IMR-90 (cell line): ENCODE results near the gene PEF1. TPM values are rescaled to one million over a fixed set of nuclear protein-coding genes. Genes with fewer than 3 reads are reported as not detected.

ENCODE experiments used
- ATAC-seq: fragments of 200-7000 bp; cut with Tn5 transposase; 2 replicates; pipeline ENCODE4 v1.9.1; 2020; ENCODE audit warnings: low read depth, mild to moderate bottlenecking, moderate library complexity
- BruUV-seq: library from RNA; stranded (reverse); fragments of 400-500 nt; replicated peaks from 2 replicates; lab custom pipeline; 2021; lab: Mats Ljungman, UMichigan
- CTCF ChIA-PET: fragments of 300-600 bp; formaldehyde crosslinking; extraction: SDS; loops from one replicate; lab custom pipeline; 2021; ENCODE audit warnings: antibody characterized with exemption; lab: Yijun Ruan, JAX
- POLR2A ChIA-PET: fragments of 300-600 bp; sonication (Branson Sonifier 250); formaldehyde crosslinking; loops from one replicate; lab custom pipeline; 2022; ENCODE audit warnings: antibody characterized with exemption; ENCODE audit not compliant: unreplicated experiment; lab: Charles Lee
- DNase-seq: peaks from one replicate; pipeline ENCODE4 v3.0.0; 2013
- H2AFZ ChIP-seq: replicated peaks from 2 replicates; pipeline ENCODE3; 2013; ENCODE audit warnings: low read length, mild to moderate bottlenecking; ENCODE audit not compliant: poor library complexity
- H2AK5ac ChIP-seq: 2 replicates; pipeline ENCODE4 v1.6.1; 2013; ENCODE audit warnings: low read depth, low read length, inconsistent platforms
- H2AK9ac ChIP-seq: replicated peaks from 2 replicates; pipeline ENCODE3; 2013; ENCODE audit warnings: mild to moderate bottlenecking, low read depth, low read length, moderate library complexity; ENCODE audit not compliant: poor library complexity
- H2BK120ac ChIP-seq: 2 replicates; pipeline ENCODE4 v1.6.1; 2013; ENCODE audit warnings: low read depth, low read length, inconsistent platforms
- H2BK15ac ChIP-seq: 3 replicates; pipeline ENCODE4 v1.6.1; 2013; ENCODE audit warnings: low read depth, low read length, inconsistent platforms
- H2BK20ac ChIP-seq: 2 replicates; pipeline ENCODE4 v1.6.1; 2013; ENCODE audit warnings: low read depth, mild to moderate bottlenecking, inconsistent platforms, low read length, moderate library complexity
- H2BK5ac ChIP-seq: 2 replicates; pipeline ENCODE4 v1.6.1; 2013; ENCODE audit warnings: mild to moderate bottlenecking, low read depth, low read length, inconsistent platforms; ENCODE audit not compliant: poor library complexity, severe bottlenecking
- H3K14ac ChIP-seq: replicated peaks from 2 replicates; pipeline ENCODE4 v1.6.1; 2013; ENCODE audit warnings: low read depth, low read length, inconsistent platforms
- H3K18ac ChIP-seq: 2 replicates; pipeline ENCODE4 v1.6.1; 2013; ENCODE audit warnings: low read depth, low read length, control low read depth
- H3K23ac ChIP-seq: 2 replicates; pipeline ENCODE4 v1.6.1; 2013; ENCODE audit warnings: low read depth, low read length, inconsistent platforms
- H3K27ac ChIP-seq: 2 replicates; pipeline ENCODE4 v1.5.1; 2013; ENCODE audit warnings: mild to moderate bottlenecking, control low read depth, low read length; ENCODE audit not compliant: insufficient read depth
- H3K27me3 ChIP-seq: 2 replicates; pipeline ENCODE4 v1.6.1; 2013; ENCODE audit warnings: low read length; ENCODE audit not compliant: control insufficient read depth, insufficient read depth
- H3K36me3 ChIP-seq: 2 replicates; pipeline ENCODE4 v1.6.1; 2013; ENCODE audit warnings: low read length, mixed read lengths; ENCODE audit not compliant: control insufficient read depth, insufficient read depth
- H3K4ac ChIP-seq: 2 replicates; pipeline ENCODE4 v1.6.1; 2013; ENCODE audit warnings: low read depth, low read length, inconsistent platforms
- H3K4me1 ChIP-seq: 2 replicates; pipeline ENCODE4 v1.6.1; 2013; ENCODE audit warnings: low read length, mixed read lengths; ENCODE audit not compliant: control insufficient read depth, insufficient read depth
- H3K4me2 ChIP-seq: 2 replicates; pipeline ENCODE4 v1.6.1; 2013; ENCODE audit warnings: low read depth, mild to moderate bottlenecking, control low read depth, low read length, moderate library complexity
- H3K4me3 ChIP-seq: 2 replicates; pipeline ENCODE4 v1.5.1; 2013; ENCODE audit warnings: low read depth, mild to moderate bottlenecking, control low read depth, low read length, moderate library complexity; ENCODE audit not compliant: insufficient read depth
- H3K56ac ChIP-seq: 2 replicates; pipeline ENCODE4 v1.6.1; 2013; ENCODE audit warnings: low read length, inconsistent platforms; ENCODE audit not compliant: insufficient read depth; ENCODE audit errors: extremely low read depth
- H3K79me1 ChIP-seq, 2 experiments: 2 replicates each; pipeline ENCODE4 v1.6.1; 2013; ENCODE audit warnings: low read length in 2 of 2, inconsistent platforms in 1 of 2, low read depth in 1 of 2
- H3K9ac ChIP-seq: 2 replicates; pipeline ENCODE4 v1.6.1; 2013; ENCODE audit warnings: low read depth, low read length, control low read depth
- H3K9me1 ChIP-seq: 2 replicates; pipeline ENCODE4 v1.6.1; 2013; ENCODE audit warnings: low read length, inconsistent platforms; ENCODE audit not compliant: insufficient read depth
- H3K9me3 ChIP-seq: 2 replicates; pipeline ENCODE4 v1.6.1; 2013; ENCODE audit warnings: low read length; ENCODE audit not compliant: control insufficient read depth, insufficient read depth
- H4K20me1 ChIP-seq: 2 replicates; pipeline ENCODE4 v1.6.1; 2013; ENCODE audit warnings: low read length, inconsistent platforms; ENCODE audit not compliant: insufficient read depth
- H4K5ac ChIP-seq: 2 replicates; pipeline ENCODE4 v1.6.1; 2013; ENCODE audit warnings: mild to moderate bottlenecking, low read depth, low read length, control low read depth
- H4K8ac ChIP-seq, 2 experiments: 2 replicates each; pipeline ENCODE4 v1.6.1; 2013; ENCODE audit warnings: low read depth in 2 of 2, low read length in 2 of 2, control low read depth in 1 of 2, inconsistent platforms in 1 of 2
- H4K91ac ChIP-seq: 2 replicates; pipeline ENCODE4 v1.6.1; 2013; ENCODE audit warnings: low read depth, low read length, inconsistent platforms; ENCODE audit not compliant: insufficient read depth
- BHLHE40 ChIP-seq: fragments of 150-350 bp; IDR thresholded peaks from 2 replicates; pipeline ENCODE4 v1.6.1; 2016; ENCODE audit warnings: mild to moderate bottlenecking, low read depth, low read length
- CEBPB ChIP-seq: IDR thresholded peaks from 2 replicates; pipeline ENCODE4 v1.6.1; 2012; ENCODE audit warnings: low read depth, low read length, improper control_type of control experiment
- CHD1 ChIP-seq: IDR thresholded peaks from 2 replicates; pipeline ENCODE4 v1.6.1; 2012; ENCODE audit warnings: low read depth, low read length, improper control_type of control experiment
- FOS ChIP-seq: fragments of 150-350 bp; IDR thresholded peaks from 2 replicates; pipeline ENCODE4 v1.6.1; 2016; ENCODE audit warnings: low read depth, low read length
- MAFK ChIP-seq: IDR thresholded peaks from 2 replicates; pipeline ENCODE4 v1.6.1; 2012; ENCODE audit warnings: low read depth, low read length, improper control_type of control experiment
- MAZ ChIP-seq: IDR thresholded peaks from 2 replicates; pipeline ENCODE4 v1.6.1; 2012; ENCODE audit warnings: low read depth, mild to moderate bottlenecking, low read length, improper control_type of control experiment, moderate library complexity, borderline replicate concordance
- MXI1 ChIP-seq: IDR thresholded peaks from 2 replicates; pipeline ENCODE4 v1.6.1; 2012; ENCODE audit warnings: low read depth, mild to moderate bottlenecking, low read length, moderate library complexity, borderline replicate concordance
- NFE2L2 ChIP-seq: fragments of 150-350 bp; IDR thresholded peaks from 2 replicates; pipeline ENCODE4 v1.6.1; 2016; ENCODE audit warnings: low read depth, mild to moderate bottlenecking, low read length
- POLR2A ChIP-seq: IDR thresholded peaks from 2 replicates; pipeline ENCODE4 v1.6.1; 2012; ENCODE audit warnings: mild to moderate bottlenecking, low read depth, low read length
- RAD21 ChIP-seq: IDR thresholded peaks from 2 replicates; pipeline ENCODE4 v1.6.1; 2012; ENCODE audit warnings: low read length, improper control_type of control experiment
- RCOR1 ChIP-seq: IDR thresholded peaks from 2 replicates; pipeline ENCODE4 v1.6.1; 2012; ENCODE audit warnings: mild to moderate bottlenecking, low read length, improper control_type of control experiment; ENCODE audit not compliant: insufficient replicate concordance
- RFX5 ChIP-seq: IDR thresholded peaks from 2 replicates; pipeline ENCODE4 v1.8.0; 2012; ENCODE audit warnings: low read depth, mild to moderate bottlenecking, low read length, moderate library complexity
- SMC3 ChIP-seq: fragments of 150-350 bp; IDR thresholded peaks from 2 replicates; pipeline ENCODE4 v1.6.1; 2016; ENCODE audit warnings: low read depth, mild to moderate bottlenecking, antibody characterized with exemption, low read length, moderate library complexity
- WGBS, 2 experiments: methylation state at CpG; one replicate each; pipeline versions ENCODE4 v1.1.5 to v1.1.7; 2013; ENCODE audit warnings: missing lambda C conversion rate in 2 of 2; ENCODE audit not compliant: insufficient read length in 1 of 2; ENCODE audit errors: extremely low coverage in 2 of 2; 5-methylcytosine and 5-hydroxymethylcytosine counted together
- dilution Hi-C: fragments of 300-500 bp; cut with HindIII; formaldehyde crosslinking; loops from one replicate; pipeline ENCODE4 v1.14.3; 2018; ENCODE audit warnings: low sequenced_read_pairs; ENCODE audit not compliant: unreplicated experiment
- in situ Hi-C: fragments of 300-500 bp; cut with MboI; formaldehyde crosslinking; loops from 3 replicates; pipeline ENCODE4 v1.14.3; 2019; ENCODE audit warnings: low sequenced_read_pairs, inconsistent platforms, mixed read lengths
- intact Hi-C: fragments of 100-400 bp; cut with micrococcal nuclease; formaldehyde crosslinking; loops from 2 replicates; pipeline ENCODE4 v1.10.0; 2022
- polyA plus RNA-seq, 3 experiments: library from polyadenylated mRNA; depleted of rRNA; stranded (reverse); fragments of >200 nt; gene quantifications; 2 replicates each; pipeline ENCODE4 v1.2.3, GENCODE V29; 2012; ENCODE audit warnings: low replicate concordance in 1 of 3
- total RNA-seq: library from RNA; depleted of rRNA; stranded (reverse); fragments of >200 nt; gene quantifications from 2 replicates; pipeline ENCODE4 v1.2.3, GENCODE V29; 2012
- TF ChIP-seq, protein P1 (sequence below): fragments of 150-350 bp; IDR thresholded peaks from 2 replicates; pipeline ENCODE4 v1.6.1; 2017; ENCODE audit warnings: mild to moderate bottlenecking, antibody characterized with exemption, low read length, low read depth
- TF ChIP-seq, protein P2 (sequence below): conservative IDR thresholded peaks from 2 replicates; pipeline ENCODE4 v1.5.1; 2012; ENCODE audit warnings: mild to moderate bottlenecking, low read depth, low read length, improper control_type of control experiment
- TF ChIP-seq, protein P3 (sequence below): fragments of 150-350 bp; IDR thresholded peaks from 2 replicates; pipeline ENCODE4 v1.6.1; 2016; ENCODE audit warnings: low read depth, mild to moderate bottlenecking, low read length, moderate library complexity, borderline replicate concordance

The PEF1 gene
- total and polyA plus RNA-seq, 2 of the 4 experiments (the other 2 are of a cell fraction) = 84.2 to 104 TPM

DNA sequence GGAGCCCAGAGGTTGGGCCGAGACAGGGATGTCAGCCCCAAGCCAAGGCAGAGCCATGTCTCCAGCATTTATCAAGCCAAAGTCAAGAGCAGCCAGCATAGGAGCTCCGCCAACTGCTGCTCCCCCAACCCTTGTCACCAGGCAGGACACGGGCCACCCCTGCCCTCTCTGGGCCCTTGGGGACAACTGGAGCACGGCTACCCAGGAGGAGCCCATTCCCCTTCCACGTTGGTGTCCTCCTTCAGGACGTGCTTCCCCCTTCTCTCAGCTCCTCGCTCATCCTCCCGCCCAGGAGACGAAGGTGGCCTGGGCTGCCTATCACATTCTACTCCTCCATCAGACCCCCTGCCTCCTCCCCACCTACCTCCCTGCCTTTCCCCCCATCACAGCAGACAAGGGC is 19.9 kb upstream of the PEF1 start:
- no peak overlapping the region for H3K27ac ChIP-seq
- no peaks in the 10 kb centered on the region for H4K20me1 ChIP-seq
- ChIA-PET CTCF (interaction anchor here (0.6 to 1.8 kb wide), 6 partner anchors 14 to 125 kb away, joined by 3 to 5 read pairs (median 3); no protein-coding TSS in a partner anchor), POLR2A (no interaction called here)
- no peak overlapping the region for H4K5ac ChIP-seq
- no peaks in the 10 kb centered on the region for H3K9me3 ChIP-seq
- no peak overlapping the region for H2AFZ ChIP-seq
- no peak overlapping the region for H4K91ac ChIP-seq
- no peak overlapping the region for H3K18ac ChIP-seq
- 68% methylated on average over 3 of the region's 9 CpGs; no CpG with 5 or more reads in 1 of the 2 experiments for WGBS, 2 experiments
- TF ChIP-seq NFE2L2 = no peak
- TF ChIP-seq MAFK = no peak
- TF ChIP-seq, protein P1, sequence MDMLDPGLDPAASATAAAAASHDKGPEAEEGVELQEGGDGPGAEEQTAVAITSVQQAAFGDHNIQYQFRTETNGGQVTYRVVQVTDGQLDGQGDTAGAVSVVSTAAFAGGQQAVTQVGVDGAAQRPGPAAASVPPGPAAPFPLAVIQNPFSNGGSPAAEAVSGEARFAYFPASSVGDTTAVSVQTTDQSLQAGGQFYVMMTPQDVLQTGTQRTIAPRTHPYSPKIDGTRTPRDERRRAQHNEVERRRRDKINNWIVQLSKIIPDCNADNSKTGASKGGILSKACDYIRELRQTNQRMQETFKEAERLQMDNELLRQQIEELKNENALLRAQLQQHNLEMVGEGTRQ = no peak
- TF ChIP-seq MXI1 = no peak
- no peak for TF ChIP-seq POLR2A
- no peak for TF ChIP-seq RFX5
- no peak for TF ChIP-seq FOS
- no peak for TF ChIP-seq BHLHE40
- no peak for TF ChIP-seq CHD1
- TF ChIP-seq, protein P2, sequence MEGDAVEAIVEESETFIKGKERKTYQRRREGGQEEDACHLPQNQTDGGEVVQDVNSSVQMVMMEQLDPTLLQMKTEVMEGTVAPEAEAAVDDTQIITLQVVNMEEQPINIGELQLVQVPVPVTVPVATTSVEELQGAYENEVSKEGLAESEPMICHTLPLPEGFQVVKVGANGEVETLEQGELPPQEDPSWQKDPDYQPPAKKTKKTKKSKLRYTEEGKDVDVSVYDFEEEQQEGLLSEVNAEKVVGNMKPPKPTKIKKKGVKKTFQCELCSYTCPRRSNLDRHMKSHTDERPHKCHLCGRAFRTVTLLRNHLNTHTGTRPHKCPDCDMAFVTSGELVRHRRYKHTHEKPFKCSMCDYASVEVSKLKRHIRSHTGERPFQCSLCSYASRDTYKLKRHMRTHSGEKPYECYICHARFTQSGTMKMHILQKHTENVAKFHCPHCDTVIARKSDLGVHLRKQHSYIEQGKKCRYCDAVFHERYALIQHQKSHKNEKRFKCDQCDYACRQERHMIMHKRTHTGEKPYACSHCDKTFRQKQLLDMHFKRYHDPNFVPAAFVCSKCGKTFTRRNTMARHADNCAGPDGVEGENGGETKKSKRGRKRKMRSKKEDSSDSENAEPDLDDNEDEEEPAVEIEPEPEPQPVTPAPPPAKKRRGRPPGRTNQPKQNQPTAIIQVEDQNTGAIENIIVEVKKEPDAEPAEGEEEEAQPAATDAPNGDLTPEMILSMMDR = no peak
- TF ChIP-seq, protein P3, sequence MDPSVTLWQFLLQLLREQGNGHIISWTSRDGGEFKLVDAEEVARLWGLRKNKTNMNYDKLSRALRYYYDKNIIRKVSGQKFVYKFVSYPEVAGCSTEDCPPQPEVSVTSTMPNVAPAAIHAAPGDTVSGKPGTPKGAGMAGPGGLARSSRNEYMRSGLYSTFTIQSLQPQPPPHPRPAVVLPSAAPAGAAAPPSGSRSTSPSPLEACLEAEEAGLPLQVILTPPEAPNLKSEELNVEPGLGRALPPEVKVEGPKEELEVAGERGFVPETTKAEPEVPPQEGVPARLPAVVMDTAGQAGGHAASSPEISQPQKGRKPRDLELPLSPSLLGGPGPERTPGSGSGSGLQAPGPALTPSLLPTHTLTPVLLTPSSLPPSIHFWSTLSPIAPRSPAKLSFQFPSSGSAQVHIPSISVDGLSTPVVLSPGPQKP = no peak
- TF ChIP-seq MAZ = no peak
- no peak for TF ChIP-seq SMC3
- TF ChIP-seq RCOR1 = no peak
- TF ChIP-seq RAD21 = no peak
- no peak for TF ChIP-seq CEBPB
- H3K4me2 ChIP-seq = no peak overlapping the region
- no peak for ATAC-seq
- H3K4ac ChIP-seq = no peak overlapping the region
- H2AK5ac ChIP-seq = no peak overlapping the region
- H3K27me3 ChIP-seq = no peaks in the 10 kb centered on the region
- no peak overlapping the region for H3K4me3 ChIP-seq
- dilution Hi-C loops = no loop called here
- no peak overlapping the region for H2BK15ac ChIP-seq
- DNase-seq = no peak
- no peak overlapping the region for H2BK120ac ChIP-seq
- H3K56ac ChIP-seq = no peak overlapping the region
- H3K9me1 ChIP-seq = peaks cover 2% of the 10 kb centered on the region; the same call in 1 of the 2 replicates
- no TSS peak for BruUV-seq
- peaks cover 71% of the 10 kb centered on the region; the same call in 1 of the 2 replicates for H3K36me3 ChIP-seq
- no peak overlapping the region for H3K14ac ChIP-seq
- H3K4me1 ChIP-seq = peaks cover 3% of the 10 kb centered on the region
- H3K9ac ChIP-seq = no peak overlapping the region
- no peak overlapping the region for H2BK20ac ChIP-seq
- intact Hi-C loops = loop anchor here (1.0 to 5.0 kb wide), 4 partner anchors 50 to 298 kb away; no protein-coding TSS in a partner anchor
- peaks cover 0 to 3% of the 10 kb centered on the region in 2 experiments; a peak in 2 of 4 replicates for H3K79me1 ChIP-seq
- in situ Hi-C loops = loop anchor here (5.0 to 10.0 kb wide), 3 partner anchors 80 to 298 kb away; no protein-coding TSS in a partner anchor
- no peak overlapping the region for H4K8ac ChIP-seq
- H2AK9ac ChIP-seq = no peak overlapping the region
- H3K23ac ChIP-seq = no peak overlapping the region
- no peak overlapping the region for H2BK5ac ChIP-seq
